Psoas muscle (tissue), 8 donors: ENCODE measurements around the gene RAD51B. TPM values are rescaled to one million over a fixed set of nuclear protein-coding genes. Genes with fewer than 3 reads are reported as not detected.

Experiments
- ATAC-seq, 4 donors: fragments of 200-7000 bp; cut with Tn5 transposase; one replicate each; pipeline ENCODE4 v1.9.1; 2020; ENCODE audit warnings: moderate library complexity in 3 of 4, mild to moderate bottlenecking in 2 of 4
- DNase-seq, 2 donors: peaks; one replicate each; pipeline ENCODE4 v3.0.0-alpha.2; 2020
- H3K27ac ChIP-seq: fragments of 200-600 bp; one replicate; pipeline ENCODE4 v1.8.0; 2022
- H3K27me3 ChIP-seq, 3 donors: fragments of 200-600 bp in 1 of 3; one replicate each; pipeline versions ENCODE4 v1.6.1 to v1.8.0; 2013 to 2022; ENCODE audit warnings: low read length in 2 of 3, mild to moderate bottlenecking in 2 of 3, moderate library complexity in 1 of 3; ENCODE audit not compliant: insufficient read depth in 3 of 3
- H3K36me3 ChIP-seq, 2 donors: fragments of 200-600 bp in 1 of 2; one replicate each; pipeline versions ENCODE4 v1.6.1 to v1.8.0; 2013 to 2022; ENCODE audit warnings: low read depth in 1 of 2, mild to moderate bottlenecking in 1 of 2, moderate library complexity in 1 of 2; ENCODE audit not compliant: insufficient read depth in 1 of 2
- H3K4me1 ChIP-seq: fragments of 200-600 bp; one replicate; pipeline ENCODE4 v1.8.0; 2022
- H3K4me3 ChIP-seq: fragments of 200-600 bp; one replicate; pipeline ENCODE4 v1.8.0; 2022; ENCODE audit warnings: mild to moderate bottlenecking
- H3K9me3 ChIP-seq: fragments of 200-600 bp; one replicate; pipeline ENCODE4 v1.8.0; 2022
- CTCF ChIP-seq: fragments of 200-600 bp; IDR thresholded peaks from one replicate; pipeline ENCODE4 v1.8.0; 2022; ENCODE audit warnings: antibody characterized with exemption
- WGBS, 3 donors: extraction: QIAGEN DNeasy Blood & Tissue Kit; methylation state at CpG; one replicate each; pipeline versions ENCODE4 v1.1.6 to v1.1.7; 2013; 5-methylcytosine and 5-hydroxymethylcytosine counted together
- intact Hi-C, 2 donors: fragments of 100-400 bp; cut with DNase I; formaldehyde crosslinking; loops; one replicate each; pipeline versions ENCODE4 v1.11.0 to v1.14.2; 2022
- polyA plus RNA-seq, 3 donors: library from polyadenylated mRNA; stranded (reverse); fragments of 200-250 nt; gene quantifications; one replicate each; pipeline ENCODE4 v1.2.3, GENCODE V29; 2013
- total RNA-seq, 4 donors: library from RNA; stranded (reverse); fragmentation: NEBNext Ultra II Directional in 2 of 4; extraction: Animal tissue kit (Norgen Biotek cat#: 25700) in 2 of 4; gene quantifications; one replicate each; pipeline versions ENCODE4 v1.2.1 to v1.2.4, GENCODE V29; 2021 to 2023
- donor health status: healthy with polysubstance abuse.
- donor health status: DM: no; HTN: no; CAD: no; lungs with moderate emphysema.
- donor health status: Bipolar disorder and iron deficiency.
- donor health status: healthy.
- donor health status: DM: yes; HTN: yes; CAD: no.
- donor health status: DM: no; HTN: no; CAD: no.
- donor health status: DM: no; HTN: no; CAD: no.
- donor health status: DM: yes; HTN: yes; CAD: no.

The RAD51B gene
- total and polyA plus RNA-seq, 7 donors = 0.60 to 7.2 (median 2.2) TPM

- H3K4me1 ChIP-seq = no peaks in the 10 kb centered on the region
- no peak overlapping the region for H3K27ac ChIP-seq
- no peak overlapping the region for H3K4me3 ChIP-seq
- no peaks in the 10 kb centered on the region for H3K9me3 ChIP-seq
- DNase-seq (no peak), ATAC-seq (no peak)
- intact Hi-C loops = no loop called here
- no peaks in the 10 kb centered on the region for H3K36me3 ChIP-seq
- no peak for TF ChIP-seq CTCF
- H3K27me3 ChIP-seq = no peaks in the 10 kb centered on the region
Observed at GRCh38 chr14:67918838-67919237, 99.3 kb downstream of the RAD51B start.

- DNase-seq (no peak), ATAC-seq (no peak)
- H3K27me3 ChIP-seq = no peaks in the 10 kb centered on the region
- 60 to 65% (median 61%) methylated on average over 7 of the region's 7 CpGs for WGBS, 3 donors
- H3K27ac ChIP-seq = no peak overlapping the region
- H3K9me3 ChIP-seq = no peaks in the 10 kb centered on the region
- intact Hi-C loops = no loop called here
- H3K36me3 ChIP-seq = no peaks in the 10 kb centered on the region
- no peaks in the 10 kb centered on the region for H3K4me1 ChIP-seq
- H3K4me3 ChIP-seq = no peak overlapping the region
- TF ChIP-seq CTCF = no peak
Observed at GRCh38 chr14:67919259-67920032, 99.9 kb downstream of the RAD51B start.

- intact Hi-C loops = no loop called here
Observed at GRCh38 chr14:67926821-67927220, 107.2 kb downstream of the RAD51B start.

GRCh38 chr14:67927244-67927643, 107.7 kb downstream of the RAD51B start:
- WGBS, 3 donors = 71 to 92% (median 90%) methylated on average over 4 of the region's 4 CpGs
- Histone ChIP-seq H3K9me3 (no peaks in the 10 kb centered on the region), H3K4me3 (no peak overlapping the region), H3K4me1 (no peaks in the 10 kb centered on the region), H3K36me3 (no peaks in the 10 kb centered on the region), H3K27me3 (no peaks in the 10 kb centered on the region), H3K27ac (no peak overlapping the region)
- TF ChIP-seq CTCF = no peak
- ATAC-seq (no peak), DNase-seq (no peak)
- intact Hi-C loops = no loop called here

More at GRCh38 chr14:67926821-67927220, 107.2 kb downstream of the RAD51B start:
- Histone ChIP-seq H3K4me1 (no peaks in the 10 kb centered on the region), H3K27me3 (no peaks in the 10 kb centered on the region), H3K27ac (no peak overlapping the region), H3K36me3 (no peaks in the 10 kb centered on the region), H3K9me3 (no peaks in the 10 kb centered on the region), H3K4me3 (no peak overlapping the region)
- ATAC-seq = no peak
- TF ChIP-seq CTCF = no peak
- WGBS, 3 donors = 96 to 99% (median 97%) methylated on average over 3 of the region's 3 CpGs
- DNase-seq = no peak

GRCh38 chr14:67928375-67928774, 108.8 kb downstream of the RAD51B start:
- DNase-seq (no peak), ATAC-seq (no peak)
- intact Hi-C loops = no loop called here
- Histone ChIP-seq H3K27me3 (no peaks in the 10 kb centered on the region), H3K36me3 (no peaks in the 10 kb centered on the region), H3K27ac (no peak overlapping the region), H3K9me3 (no peaks in the 10 kb centered on the region), H3K4me1 (no peaks in the 10 kb centered on the region), H3K4me3 (no peak overlapping the region)
- no peak for TF ChIP-seq CTCF
- WGBS, 3 donors = 91 to 94% (median 92%) methylated on average over 11 of the region's 11 CpGs
